Activated CD8-positive, alpha-beta memory T cell treated with anti-CD3 and anti-CD28 coated beads, Interleukin-2, amount 50 U/mL, for 4 hours (primary cell): ENCODE data around the gene TBC1D10A.
A peak's percentile ranks its signal among the peaks of the same experiment; 100 is the strongest.

Experiments used
- DNase-seq: peaks from one replicate; pipeline ENCODE4 v3.0.0-alpha.2; 2020

TBC1D10A gene, protein sequence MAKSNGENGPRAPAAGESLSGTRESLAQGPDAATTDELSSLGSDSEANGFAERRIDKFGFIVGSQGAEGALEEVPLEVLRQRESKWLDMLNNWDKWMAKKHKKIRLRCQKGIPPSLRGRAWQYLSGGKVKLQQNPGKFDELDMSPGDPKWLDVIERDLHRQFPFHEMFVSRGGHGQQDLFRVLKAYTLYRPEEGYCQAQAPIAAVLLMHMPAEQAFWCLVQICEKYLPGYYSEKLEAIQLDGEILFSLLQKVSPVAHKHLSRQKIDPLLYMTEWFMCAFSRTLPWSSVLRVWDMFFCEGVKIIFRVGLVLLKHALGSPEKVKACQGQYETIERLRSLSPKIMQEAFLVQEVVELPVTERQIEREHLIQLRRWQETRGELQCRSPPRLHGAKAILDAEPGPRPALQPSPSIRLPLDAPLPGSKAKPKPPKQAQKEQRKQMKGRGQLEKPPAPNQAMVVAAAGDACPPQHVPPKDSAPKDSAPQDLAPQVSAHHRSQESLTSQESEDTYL

DNA sequence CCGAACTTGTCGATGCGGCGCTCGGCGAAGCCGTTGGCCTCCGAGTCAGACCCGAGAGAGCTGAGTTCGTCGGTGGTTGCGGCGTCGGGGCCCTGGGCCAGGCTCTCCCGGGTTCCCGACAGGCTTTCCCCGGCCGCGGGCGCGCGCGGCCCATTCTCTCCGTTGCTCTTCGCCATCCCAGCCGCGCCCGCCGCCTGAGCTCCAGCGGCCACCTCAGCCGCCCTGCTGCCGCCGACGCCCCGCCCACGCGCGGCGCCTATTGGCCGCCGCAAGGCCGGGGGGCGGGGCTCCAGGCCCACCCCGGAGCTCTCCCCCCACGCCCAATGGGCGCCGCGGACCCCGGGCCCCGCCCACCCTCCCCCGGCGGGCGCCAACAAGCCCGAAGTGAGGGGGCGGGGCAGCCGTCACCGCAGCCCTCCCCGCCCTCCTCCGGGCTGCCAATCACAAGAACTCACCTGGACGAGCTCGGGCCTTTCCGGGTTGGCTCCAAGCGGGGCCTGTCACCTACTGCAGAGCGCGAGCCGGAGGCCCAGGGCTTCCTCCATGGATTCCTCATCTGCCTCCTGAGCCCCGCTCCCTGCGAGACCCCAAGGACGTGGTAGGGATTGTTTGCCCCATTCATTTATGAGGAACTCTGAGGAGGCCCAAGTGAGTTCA lies at the start of gene TBC1D10A:
Gene TBC1D10A, minus strand, starts transcription at position 236 of the 657 bp plus-strand sequence. Its CDS starts 60 bp downstream, at position 176.
- DNase-seq: peak; percentile 94

DNA sequence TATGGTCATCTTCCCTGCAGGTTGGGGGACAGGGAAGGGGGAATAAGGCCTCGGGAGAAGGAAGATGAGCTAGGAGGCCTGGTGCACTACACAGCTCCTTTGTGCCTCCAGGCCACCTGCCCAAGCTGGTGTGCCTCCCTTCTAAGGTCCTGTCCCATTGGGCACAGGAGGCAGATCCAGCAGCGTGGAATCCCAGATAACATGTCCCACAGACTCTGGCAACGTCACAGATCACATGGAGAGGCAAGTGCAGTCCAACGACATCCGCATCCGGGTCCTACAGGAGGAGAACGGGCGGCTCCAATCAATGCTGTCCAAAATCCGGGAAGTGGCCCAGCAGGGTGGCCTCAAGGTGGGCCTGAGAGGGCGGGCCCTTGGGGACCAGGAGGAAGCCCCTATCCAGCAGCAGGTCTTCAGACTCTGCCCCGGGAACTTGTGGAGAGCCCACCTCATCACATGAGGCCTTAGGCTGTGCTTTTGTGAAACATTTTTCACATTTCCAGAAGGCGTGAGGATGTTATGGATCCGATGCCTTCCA lies 48.6 kb upstream of the TBC1D10A start:
- DNase-seq: no peak

DNA sequence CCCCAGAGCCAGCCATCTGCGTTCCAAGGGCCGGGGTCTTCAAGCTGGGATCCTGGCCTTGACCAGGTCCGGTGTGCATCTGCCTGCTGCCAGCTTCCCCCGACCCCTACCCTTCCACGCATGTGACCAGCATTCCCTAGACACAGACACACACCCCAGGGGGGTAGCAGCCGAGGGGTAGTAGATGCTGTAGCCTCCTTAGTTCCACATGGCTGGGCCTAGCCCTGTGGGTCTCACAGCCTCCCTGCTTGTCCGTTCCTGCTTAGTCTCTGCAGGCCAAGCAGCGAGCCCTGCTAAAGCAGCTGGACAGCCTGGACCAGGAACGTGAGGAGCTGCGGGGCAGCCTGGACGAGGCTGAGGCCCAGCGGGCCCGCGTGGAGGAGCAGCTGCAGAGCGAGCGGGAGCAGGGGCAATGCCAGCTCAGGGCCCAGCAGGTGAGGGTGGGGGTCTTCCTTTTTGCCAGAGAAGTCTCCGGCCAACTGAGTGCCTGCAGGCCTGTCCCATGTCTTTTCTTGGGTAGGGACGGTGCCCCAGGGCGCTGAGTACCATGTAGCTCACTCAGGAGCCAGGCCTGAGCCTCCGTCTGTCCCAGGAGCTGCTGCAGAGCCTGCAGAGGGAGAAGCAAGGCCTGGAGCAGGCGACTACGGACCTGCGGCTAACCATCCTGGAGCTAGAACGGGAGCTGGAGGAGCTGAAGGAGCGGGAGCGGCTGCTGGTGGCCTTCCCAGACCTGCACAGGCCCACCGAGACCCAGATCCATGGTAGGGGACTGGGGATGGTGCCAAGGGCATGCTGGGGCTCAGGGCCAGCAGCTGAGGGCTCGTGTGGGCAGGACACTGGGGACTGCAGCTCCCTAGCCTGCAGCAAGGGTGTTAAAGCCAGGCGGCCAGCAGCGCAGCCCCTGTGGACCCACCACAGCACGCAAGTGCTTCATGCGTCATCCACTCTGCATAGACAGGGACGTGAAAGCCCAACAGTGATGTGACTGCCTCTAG lies 46.9 kb upstream of the TBC1D10A start:
- no peak for DNase-seq

DNA sequence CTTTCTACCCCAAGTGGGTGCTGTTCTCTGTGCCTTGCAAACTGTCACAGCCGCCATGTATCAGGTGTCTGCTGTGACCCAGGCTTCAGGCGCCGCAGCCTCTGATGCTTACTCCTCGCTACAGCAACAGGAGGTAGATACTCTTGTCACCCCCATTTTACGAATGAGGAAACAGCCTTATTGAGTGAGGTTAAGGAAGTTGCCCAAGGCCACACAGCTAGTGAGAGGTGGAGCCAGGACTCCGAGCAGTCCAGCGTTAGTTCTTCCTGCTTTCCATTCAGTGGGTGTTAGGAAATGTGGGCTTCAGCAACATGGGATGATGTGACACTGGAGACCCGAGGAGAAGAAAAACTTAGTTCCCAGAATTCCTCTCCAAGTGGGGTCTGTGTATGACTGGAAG lies 46.2 kb upstream of the TBC1D10A start:
- no peak for DNase-seq

DNA sequence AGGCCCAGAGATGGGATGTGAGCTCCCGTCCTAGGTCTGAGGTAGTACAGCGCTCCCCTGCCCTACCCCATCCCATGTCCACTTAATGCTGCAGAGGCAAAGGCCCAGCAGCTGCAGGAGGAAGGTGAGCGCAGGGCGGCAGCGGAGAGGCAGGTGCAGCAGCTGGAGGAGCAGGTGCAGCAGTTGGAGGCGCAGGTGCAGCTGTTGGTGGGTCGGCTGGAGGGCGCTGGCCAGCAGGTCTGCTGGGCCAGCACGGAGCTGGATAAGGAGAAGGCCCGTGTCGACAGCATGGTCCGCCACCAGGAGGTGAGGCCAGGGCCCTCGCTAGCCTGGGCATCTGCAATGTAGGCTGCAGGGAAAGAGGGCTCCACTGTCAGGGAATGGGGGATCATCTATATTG lies 45.2 kb upstream of the TBC1D10A start:
- DNase-seq: no peak

DNA sequence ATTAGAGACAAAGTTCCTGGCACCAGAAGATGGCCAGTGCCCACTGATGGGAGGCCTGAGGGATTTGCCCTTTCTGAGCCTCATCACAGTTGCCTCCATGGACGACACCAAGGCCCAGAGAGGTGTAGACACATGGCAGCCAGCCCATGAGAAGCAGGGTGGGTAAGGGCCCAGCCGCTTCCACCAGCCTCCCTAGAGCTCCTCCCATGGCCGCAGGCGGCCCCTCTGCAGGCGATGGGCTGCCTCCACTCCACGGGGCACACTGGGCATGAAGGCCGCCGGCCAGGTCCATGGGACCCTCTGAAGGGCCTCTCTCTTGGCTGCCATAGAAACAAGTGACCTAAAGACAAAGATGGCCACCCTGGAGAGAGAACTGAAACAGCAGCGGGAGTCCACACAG lies 44.6 kb upstream of the TBC1D10A start:
- no peak for DNase-seq

DNA sequence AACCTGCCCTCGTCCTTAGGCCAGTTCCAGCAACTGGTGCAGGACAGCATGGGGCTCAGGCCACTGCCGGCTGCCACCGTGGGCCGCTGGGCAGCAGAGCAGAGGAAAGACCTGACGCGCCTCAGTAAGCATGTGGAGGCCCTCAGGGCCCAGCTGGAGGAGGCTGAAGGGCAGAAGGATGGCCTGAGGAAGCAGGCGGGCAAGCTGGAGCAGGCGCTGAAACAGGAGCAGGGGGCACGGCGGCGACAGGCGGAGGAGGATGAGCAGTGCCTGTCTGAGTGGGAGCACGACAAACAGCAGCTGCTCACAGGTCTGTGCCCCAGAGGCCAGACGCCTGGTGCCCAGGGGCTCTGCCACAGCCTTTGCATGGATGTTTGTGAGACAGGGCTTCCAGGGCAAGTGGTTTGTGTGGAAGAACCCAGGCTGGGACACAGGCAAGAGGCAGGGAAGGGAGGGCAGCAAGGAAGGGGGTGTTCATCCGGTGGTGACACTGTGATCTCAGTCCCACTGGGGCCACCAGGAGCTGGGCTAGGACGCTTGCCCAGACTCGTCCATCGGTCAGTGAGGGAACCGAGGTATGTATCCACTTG lies 44.0 kb upstream of the TBC1D10A start:
- no peak for DNase-seq

DNA sequence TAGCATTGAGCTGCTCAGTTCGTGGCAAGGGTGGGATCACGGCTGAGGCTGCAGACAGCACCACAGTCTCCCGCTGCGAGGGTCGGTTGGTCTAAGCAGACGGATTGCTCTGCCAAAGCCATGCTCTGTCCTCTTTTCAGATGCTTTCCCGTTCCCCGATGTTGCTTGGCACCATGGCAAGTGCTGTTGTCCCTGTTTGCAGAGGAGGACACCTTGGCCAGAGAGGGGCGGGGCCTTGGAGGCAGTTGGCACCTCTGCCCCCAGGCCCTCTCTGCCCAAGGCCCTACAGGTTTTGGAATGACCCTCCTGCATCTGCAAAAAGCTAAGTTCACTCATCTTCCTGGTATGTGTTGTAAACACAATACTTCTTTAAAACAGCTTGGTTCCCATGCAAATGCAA lies 41.7 kb upstream of the TBC1D10A start:
- no peak for DNase-seq

DNA sequence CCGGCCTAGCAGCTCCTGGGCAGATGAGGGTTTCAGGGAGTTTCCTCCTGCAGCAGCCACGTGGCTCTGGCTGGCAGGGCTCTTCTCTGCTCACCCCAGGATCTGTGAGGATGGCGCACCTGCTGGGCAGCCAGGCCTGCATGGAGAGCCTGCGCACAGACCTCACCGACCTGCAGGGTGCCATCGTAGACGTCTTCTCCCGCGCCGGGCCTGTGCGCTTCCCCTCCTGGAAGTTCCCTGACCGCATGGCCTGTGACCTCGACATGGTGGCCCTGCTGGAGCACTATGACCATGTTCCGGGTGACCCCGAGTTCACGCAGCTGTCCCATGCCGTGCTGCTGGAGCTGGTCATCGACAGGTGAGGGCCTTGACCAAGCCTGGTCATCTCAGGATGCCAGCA lies 39.1 kb upstream of the TBC1D10A start:
- DNase-seq: no peak

DNA sequence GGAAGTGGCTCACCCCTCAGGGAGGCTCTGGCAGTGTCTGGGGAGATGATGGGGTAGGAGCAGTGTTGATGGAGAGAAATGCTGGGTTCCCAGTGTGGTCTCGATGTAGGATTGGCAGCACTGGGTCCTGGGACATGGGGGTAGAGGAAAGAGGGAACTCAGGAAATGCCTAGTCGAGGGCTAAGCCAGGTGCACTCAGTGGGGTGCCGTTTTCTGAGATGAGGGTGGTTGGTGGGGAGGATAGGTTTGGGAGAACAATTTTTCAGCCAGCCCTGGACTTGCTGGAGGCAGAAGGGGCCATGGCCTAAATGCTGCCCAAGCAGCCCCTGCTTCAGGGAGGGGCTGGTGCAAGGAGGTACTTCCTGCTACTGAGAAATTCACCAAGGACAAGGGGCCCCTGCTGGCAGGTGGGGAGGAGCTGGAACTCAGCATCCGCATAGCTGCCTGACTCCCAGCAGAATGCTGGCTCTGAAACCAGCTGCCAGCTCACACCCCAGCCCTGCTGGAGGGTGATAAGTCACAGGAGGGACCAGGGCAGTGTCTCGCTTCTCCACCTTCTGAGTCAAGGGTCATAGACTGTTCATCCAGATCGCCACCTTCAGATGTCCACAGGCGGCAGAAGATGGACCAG lies 36.0 kb upstream of the TBC1D10A start:
- DNase-seq: no peak

DNA sequence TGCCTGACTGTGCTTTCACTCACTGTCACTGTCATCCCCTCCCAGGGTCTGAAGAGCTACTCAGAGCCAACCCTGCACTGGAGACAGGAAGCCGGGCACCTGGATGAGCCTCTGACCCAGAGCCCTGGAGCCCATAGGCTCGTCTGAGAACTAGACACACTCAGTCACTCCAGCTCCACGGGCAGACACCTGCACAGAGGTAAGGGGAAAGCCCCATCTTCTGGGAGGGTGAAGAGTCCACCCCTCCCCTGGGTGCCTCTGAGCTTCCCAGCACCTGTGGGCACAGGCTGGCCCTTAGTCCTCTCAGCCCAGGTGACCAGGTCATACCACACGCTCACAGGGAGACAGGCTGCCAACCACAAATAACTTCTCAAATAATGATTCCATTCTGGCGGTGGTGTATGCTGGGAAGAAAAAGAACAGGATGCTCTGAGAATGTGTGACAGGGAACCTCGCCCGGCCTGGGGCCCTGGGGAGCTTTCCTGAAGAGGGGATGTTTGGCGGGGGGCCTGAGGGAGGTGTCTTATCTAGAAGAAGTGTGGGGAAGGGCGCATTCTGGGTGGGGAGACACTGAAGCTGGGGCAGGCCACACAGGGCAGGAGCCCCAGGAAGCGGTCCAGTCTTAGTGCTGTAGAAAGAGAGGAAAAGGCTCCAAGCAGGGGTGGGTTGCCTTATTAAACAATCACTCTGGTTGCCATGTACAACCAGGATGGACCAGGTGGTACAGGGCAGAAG lies 35.3 kb upstream of the TBC1D10A start:
- DNase-seq: no peak

DNA sequence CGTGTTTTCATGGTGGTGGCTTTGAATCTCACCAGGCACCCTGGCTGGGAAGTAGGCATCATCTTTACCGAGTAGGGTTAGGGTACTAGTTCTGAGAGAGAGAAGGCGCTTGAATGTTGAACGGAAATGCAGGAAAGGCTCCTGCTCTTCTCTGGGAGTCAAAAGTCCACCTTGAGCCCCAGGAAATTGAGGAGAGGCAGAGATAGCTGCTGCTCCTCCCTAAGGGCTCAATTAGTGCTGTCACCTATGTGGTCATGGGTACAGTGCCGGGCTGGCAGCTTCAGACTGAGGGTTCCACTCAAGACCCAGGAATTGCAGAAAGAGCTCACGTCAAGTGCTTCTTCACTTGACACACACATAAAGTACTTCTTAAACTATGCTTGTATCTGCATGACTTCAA lies 31.8 kb upstream of the TBC1D10A start:
- no peak for DNase-seq

DNA sequence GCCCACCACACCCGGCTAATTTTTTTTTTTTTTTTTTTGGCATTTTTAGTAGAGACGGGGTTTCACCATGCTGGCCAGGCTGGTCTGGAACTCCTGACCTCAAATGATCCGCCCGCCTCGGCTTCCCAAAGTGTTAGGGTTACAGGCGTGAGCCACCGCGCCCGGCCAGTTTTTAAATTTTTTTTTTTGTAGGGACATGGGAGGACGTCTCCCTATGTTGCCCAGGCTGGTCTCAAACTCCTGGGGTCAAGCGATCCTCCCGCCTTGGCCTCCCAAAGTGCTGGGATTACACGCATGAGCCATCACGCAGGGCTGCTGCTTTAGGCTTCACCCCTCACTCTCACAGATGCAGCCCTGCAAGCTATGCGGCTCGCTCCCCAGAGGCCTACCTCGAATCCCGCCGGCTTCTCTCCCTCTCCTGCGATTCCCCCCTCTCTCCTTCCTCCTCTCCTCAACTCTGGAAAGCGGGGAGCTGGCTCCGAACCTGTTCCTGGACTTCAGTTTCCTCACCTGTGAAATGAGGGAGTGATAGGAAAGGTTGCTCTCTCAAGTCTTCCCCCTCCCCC lies 31.0 kb upstream of the TBC1D10A start:
- DNase-seq: no peak

DNA sequence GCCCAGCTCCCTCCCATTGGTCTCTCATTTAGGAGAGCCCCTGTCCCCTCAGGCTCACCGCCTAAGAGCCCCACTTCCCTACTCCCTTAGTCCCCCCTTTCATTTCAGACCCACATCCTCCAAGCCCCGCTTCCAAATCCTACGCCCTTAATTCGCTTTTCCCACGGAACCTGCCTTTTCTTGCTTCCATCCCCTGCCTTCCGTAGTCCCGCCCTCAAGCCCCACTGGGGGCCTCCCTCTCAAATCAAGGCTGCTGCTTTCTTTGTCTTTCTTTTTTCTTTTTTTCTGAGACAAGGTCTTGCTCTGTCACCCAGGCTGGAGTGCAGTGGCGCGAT lies 30.5 kb upstream of the TBC1D10A start:
- no peak for DNase-seq

DNA sequence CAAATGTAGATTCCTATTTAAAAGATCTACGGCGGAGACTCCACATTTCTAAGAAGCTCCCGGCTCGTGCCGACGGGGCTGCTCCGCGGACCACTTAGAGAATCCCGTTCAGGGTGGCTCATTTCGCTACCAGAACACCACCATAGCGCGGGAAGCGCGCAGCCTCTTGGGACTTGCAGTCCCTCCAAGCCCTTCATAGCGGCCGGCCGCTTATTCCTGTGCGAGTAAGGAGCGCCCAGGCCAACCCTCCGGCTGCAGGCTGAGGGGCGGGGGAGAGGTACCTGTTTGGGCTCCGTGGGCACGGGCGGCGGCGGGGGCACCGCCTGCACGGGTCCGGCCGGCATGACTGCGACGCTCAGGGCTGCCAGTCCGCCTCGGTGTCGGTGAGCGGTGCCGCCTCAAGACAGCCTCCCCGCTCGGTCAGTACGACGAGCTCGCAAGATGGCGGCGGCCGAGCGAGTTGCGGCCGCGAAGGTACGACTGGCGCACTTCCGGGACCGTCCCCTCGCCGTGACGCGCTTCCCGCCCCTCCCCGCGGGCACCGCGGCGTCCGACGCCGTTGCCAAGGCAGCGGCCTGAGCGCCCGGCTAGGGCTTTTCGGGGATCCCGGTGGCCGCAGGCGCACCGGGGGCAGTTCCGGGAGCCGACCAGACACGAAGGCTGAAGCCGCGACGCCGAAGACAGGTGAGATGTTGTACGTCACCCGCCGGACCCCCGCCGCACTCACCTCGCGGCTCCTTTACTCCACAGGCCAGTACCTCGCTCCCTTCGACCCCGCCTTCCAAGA lies 29.9 kb upstream of the TBC1D10A start, which contains the start of the genes CCDC157 and SF3A1:
Gene CCDC157, plus strand, starts transcription at position 559 of the 787 bp plus-strand sequence. CDS start 8,994 bp downstream, outside the sequence.
Gene SF3A1, minus strand, starts transcription at position 446 of the 787 bp plus-strand sequence. Its CDS starts 102 bp downstream, at position 344.
- DNase-seq: peak; percentile 87

DNA sequence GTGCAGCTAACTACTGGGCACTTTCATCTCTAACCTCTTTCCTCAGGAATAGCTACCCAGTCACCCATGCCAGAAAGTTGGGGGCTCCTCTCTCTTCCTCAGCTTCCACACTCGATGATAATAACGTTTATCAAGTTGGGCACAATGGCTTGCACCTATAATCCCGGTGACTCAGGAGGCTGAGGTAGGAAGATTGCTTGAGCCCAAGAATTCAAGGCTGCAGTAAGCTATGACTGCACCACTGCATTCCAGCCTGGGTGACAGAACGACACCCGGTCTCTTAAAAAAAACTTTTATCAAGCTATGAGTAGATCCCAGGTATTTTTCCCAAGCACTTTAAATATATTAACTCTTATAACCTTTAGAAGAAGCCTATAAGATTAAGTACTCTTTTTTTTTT lies 27.9 kb upstream of the TBC1D10A start:
- no peak for DNase-seq

DNA sequence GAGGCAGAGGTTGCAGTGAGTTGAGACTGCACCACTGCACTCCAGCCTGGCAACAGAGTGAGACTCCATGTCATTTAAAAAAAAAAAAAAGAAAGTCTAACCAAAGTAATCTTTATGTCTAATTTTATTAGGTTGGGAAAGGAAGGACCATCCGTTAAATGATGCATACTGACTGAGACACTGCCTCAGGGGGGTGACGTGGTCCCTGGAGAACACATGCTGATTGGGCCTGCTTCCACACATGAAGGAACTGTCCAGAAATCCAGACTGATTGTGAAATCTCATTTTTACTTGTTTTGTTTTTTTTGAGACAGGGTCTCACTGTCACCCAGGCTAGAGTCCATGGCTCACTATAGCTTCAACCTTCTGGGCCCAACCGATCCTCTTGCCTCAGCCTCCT lies 24.5 kb upstream of the TBC1D10A start:
- DNase-seq: no peak

DNA sequence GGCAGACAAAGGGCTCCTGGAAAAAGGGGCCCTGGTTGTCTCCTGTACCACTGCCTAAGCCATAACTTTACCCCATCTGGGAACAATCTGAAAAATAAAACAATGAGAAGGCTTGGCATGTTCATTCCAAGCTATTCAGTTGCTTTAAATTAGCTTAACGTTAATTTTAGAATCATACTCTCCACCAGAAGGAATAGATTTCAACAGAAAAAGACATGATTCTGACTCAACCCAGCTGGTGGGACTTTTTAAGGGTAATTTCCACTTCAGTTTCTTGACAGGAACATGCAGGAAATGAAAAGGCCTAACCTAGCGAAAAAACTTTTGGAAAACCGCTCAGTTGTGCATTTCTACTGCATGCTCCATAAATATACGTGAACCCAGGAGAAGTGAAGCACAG lies 22.1 kb upstream of the TBC1D10A start:
- DNase-seq: no peak

DNA sequence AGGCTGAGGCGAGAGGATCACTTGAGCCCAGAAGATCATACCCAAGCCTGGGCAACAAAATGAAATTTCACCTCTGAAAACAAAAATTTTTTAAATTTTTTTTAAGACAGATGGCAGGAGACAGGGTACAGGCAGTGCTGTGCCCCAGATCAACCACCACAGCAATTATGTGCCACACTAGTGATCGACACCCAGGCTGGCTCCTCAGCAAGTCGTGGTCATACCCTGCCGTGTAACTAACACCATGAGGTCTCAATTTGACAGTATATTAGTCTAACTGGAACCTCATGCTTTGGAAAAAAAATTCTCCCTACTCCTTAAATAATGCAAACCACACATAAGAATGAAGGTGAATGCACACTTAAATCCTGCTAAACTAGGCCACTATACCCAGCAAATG lies 21.7 kb upstream of the TBC1D10A start:
- no peak for DNase-seq
